Posterior cingulate gyrus (tissue), 11 donors: Measurements from ENCODE around the gene TSR2.
A peak's percentile ranks its signal among the peaks of the same experiment; 100 is the strongest.

ENCODE experiments used
- DNase-seq, 10 donors: peaks; one replicate each; pipeline versions ENCODE4 v3.0.0 to v3.0.0-alpha.2; 2020 to 2021; ENCODE audit warnings: mixed read lengths in 3 of 10
- intact Hi-C: fragments of 100-400 bp; cut with DNase I; formaldehyde crosslinking; loops from one replicate; pipeline ENCODE4 v1.15.1; 2023

Gene TSR2

GRCh38 chrX:54439960-54440871 is at the start of gene TSR2:
Gene TSR2 (plus strand): TSS chrX:54440404. CDS start chrX:54440422, 18 bp downstream.
- intact Hi-C loops: no loop called here
- peak; percentile 76 to 97 (median 81) for DNase-seq

DNA sequence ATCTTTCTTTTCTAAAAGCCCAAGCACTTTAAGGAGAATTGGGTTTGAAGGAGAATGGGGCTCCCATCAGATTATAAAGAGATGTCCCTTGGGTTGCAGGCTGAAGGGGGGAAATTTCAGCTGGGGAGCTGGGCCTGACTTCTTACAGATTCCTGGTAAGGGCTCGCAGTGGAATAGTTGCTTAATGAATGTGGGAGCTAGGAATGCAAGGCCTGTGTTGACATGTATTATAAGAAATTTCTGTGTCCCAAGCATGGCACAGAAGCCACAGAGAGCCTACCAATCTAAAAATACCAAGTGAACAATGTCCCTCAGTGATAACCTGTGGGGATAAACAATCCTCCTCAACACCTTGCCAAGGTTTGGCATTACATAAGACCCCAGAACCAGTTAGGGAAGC is 43.1 kb upstream of the TSR2 start:
- intact Hi-C loops: no loop called here
- DNase-seq: no peak

GRCh38 chrX:54407266-54407665 is 32.9 kb upstream of the TSR2 start:
- intact Hi-C loops: no loop called here
- no peak for DNase-seq

DNA sequence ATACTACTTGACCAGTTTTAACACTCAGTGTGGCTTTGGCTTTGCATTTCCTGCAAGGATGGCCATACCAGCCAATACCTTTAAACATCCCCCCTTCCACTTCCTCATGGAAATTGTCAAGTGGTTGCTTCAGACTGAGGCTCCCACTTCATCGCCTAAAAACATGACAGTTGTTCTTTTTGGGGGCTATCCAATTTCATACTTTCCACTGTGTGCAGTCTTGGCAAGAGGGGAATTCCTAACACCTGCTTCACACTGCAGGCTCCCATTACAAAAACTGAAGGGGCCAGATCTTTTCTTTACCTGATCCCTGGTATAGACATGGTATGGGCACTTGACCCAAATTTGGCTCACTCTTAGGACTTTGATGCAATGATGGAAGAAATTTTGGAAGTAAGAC is 28.5 kb upstream of the TSR2 start:
- no peak for DNase-seq
- intact Hi-C loops: no loop called here

DNA sequence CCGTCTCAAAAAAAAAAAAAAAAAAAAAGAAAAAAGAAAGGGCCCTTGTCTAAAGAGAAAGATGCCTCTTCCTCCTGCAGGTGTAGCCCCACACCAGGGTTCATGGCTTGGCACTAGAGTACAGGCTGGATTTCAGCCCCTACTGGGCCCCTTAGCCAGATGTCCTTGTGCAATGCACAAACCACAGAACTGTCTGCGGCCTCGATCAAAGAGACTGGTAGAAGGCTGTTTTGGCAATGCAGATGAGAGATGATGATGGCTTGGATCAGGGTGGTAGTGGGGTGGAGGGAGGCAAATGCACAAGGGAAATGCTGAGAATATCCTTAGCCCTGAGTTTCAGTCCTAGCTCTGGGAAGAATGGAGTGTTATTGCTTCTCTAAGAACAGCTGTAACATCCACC is 26.5 kb upstream of the TSR2 start:
- DNase-seq: no peak
- intact Hi-C loops: no loop called here

- no peak for DNase-seq
- intact Hi-C loops: no loop called here
Observed at GRCh38 chrX:54415534-54416350, 24.5 kb upstream of the TSR2 start.

DNA sequence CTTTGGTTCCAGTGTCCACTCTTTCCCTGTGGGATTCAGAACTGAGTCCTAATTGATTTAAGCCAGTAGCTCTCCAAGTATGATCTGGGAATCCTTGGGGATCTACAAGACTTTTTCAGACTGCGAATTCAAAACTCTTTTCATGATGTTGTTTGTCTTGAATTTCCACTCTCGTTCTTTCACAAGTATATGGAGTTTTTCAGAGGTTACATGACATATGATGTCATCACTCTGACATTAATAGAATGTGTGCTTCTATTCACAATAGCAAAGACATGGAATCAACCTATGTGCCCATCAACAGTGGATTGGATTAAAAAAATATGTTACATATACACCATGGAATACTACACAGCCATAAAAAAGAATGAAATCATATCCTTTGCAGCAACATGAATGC is 23.2 kb upstream of the TSR2 start:
- no peak for DNase-seq

DNA sequence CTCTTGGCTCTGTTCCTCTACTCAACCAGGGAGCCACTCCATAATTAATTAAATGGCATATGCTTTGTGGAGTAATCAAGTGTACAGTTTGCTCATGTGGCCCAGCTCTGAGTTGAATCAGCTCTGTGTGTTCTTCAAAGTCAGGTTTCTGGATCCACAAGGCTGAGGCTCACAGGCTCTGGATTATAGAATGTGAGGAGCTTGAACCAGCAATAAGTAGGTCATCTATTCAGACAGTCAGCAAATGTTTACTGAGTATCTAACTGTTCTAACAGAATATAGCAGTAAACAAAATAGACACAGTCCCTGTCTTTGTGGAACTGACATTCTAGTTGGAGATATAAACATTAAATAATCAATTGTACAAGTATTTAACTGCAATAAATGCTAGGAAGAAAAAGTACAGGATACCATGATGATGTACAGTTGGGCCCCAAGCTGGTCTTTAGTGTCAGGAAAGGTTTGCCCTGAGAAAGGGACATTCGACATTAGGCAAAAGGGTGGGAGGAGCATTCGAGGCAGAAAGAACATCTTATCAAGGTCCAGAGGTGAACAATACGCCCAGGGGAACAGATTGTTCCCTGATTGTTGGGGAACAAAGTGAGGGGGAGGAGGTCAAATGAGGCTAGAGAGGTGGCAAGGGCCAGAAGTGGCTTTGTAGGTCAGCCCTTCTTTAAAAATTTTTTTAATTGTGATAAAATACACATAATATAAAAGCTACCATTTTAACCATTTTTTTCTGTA is 20.5 kb upstream of the TSR2 start:
- no peak for DNase-seq
- intact Hi-C loops: no loop called here

More for the DNA sequence above, 23.2 kb upstream of the TSR2 start:
- intact Hi-C loops: no loop called here

DNA sequence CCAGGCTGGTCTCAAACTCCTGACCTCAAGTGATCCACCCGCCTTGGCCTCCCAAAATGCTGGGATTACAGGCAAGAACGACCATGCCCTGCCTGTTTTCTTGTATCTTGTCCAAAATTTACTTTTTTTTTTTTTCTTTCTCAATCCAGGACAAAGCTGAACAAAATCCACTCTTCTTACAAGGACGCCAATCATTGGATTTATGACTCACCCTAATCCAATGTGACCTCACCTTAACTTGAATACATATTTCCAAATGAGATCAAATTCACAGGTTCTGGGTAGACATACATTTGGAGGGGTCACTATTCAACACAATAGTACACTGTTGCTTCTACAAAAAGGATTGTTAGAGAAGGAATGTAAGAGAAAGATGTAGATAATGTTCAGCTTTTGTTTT is 18.0 kb upstream of the TSR2 start:
- intact Hi-C loops: no loop called here
- no peak for DNase-seq

DNA sequence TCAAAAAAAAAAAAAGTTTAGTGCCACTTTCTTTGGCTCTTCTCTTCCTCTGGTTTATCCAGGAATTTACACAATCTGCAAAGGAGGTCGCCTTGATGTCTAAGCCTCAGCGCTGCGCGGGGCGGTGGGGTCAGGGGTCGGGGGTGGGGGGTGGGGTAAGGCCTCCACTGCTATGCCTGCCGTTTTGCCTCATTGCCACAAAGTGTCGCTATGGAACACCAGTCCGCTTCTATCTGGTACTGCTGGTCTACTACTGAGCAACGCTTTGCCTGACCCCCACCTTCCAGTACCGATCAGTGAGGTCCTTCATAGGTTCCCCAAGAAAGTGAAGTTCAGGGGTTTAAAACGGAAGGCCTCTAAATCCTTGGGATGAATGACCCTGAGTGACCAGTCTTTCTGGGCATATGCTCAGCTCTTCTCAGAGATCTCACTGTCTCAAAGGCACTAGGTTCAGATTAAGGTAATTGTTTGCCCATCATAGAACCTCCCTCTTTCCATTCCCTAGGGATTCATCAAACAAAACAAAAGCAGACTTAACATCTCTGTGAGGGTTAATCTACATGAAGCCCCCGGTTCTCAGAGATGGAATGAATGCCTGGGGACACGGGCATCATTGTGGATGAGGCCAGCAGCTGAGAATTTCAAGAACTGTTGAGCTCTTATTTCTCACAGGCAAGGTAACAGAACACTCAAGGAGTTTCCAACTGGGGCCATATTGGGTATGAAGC is 16.9 kb upstream of the TSR2 start:
- no peak for DNase-seq
- intact Hi-C loops: no loop called here

- DNase-seq: no peak
- intact Hi-C loops: no loop called here
Observed at GRCh38 chrX:54427837-54428424, 12.3 kb upstream of the TSR2 start.

DNA sequence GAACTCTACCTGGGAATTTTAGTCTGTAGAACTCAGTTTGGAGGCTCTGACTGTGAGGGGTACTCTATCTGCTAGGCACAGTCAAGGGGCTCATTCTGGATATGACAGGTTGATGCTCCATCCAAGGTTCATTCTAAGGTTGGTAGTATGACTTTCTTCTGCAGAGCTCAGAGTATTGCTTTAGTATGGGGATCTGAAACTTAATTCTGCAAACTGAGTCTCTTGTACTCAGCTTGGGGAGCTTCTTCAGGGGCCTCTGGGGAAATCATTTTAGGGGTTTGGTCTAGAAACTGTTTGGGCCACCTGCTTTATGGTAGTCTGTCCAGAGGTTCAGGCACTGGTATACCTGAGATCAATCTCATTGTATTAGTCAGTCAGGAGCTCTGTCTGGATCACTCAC is 9.7 kb upstream of the TSR2 start:
- DNase-seq: no peak
- intact Hi-C loops: loop anchor here (1.0 kb wide), 1 partner anchor 12 kb away; no protein-coding TSS in a partner anchor

DNA sequence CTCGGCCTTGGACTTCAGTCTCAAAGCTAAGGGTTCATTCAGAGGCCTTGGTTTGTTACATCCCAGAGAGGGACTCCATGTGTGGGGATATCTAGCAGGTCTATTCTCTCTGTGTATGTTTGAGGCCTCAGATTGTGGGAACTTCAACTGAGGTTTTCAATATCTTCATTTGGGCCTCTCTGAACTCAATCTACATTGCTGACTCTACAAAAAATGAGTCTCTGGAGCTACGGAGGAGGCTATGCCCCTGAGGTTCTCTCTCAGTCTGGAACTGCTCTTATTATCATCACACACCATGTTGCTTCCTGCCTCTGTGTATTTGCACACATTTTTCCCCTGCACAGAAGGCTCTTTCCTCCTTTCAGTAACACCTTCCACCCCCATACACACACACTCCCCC is 5.1 kb upstream of the TSR2 start:
- DNase-seq: no peak
- intact Hi-C loops: no loop called here

GRCh38 chrX:54442790-54443189 is 2.6 kb downstream of the TSR2 start:
- DNase-seq: no peak
- intact Hi-C loops: loop anchor here (1.0 kb wide), 1 partner anchor 12 kb away; no protein-coding TSS in a partner anchor

DNA sequence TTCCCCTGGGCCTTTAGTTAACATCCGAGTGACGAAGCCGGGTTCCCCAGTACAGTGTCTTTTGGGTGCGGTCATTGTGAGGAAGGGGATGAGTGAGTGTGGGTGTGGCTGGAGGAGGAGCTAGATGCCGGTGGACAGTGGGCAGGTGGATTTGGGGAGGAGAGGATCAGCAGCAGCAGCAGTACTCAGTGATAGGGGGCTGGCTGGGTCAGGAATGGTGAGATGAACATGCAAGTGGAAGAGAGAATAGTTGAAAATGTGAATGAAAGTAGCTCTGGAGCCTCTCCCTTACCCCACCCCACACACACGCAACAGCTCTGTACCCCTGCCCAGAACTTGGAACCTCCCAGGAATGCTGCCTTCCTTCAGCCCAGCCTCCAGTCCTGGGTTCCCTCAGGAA is 4.5 kb downstream of the TSR2 start:
- intact Hi-C loops: no loop called here
- no peak for DNase-seq

- no peak for DNase-seq
- intact Hi-C loops: no loop called here
Observed at GRCh38 chrX:54446084-54446483, 5.9 kb downstream of the TSR2 start.

DNA sequence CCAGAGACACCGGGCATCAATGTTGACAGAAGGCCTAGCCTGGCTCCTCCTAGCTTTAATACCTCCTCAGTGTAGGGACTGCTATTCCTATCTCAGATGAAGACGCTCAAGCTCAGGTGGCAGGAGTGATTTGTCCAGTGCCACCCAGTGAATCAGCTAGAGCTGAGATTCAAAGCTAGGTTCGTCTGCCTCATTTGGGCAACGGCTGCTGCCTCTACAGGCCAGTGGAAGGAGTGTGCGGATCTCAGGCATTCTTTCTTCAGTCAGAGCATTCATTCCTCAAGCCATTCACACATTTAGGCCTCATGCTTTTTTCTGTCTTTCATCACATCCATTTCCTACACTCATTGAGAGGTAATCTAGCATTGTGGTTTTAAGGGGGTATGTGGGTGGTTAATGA is 7.3 kb downstream of the TSR2 start:
- no peak for DNase-seq
- intact Hi-C loops: no loop called here

- no peak for DNase-seq
- intact Hi-C loops: no loop called here
Observed at GRCh38 chrX:54449929-54450328, 9.7 kb downstream of the TSR2 start.

- DNase-seq: no peak
- intact Hi-C loops: no loop called here
Observed at GRCh38 chrX:54452920-54453319, 12.7 kb downstream of the TSR2 start.
